Adrenal gland (tissue), 5 donors: ENCODE results near the gene TAPBPL.

Experiments used
- CTCF ChIP-seq, 6 experiments: fragments of 450-650 bp in 4 of 6; fragments of 200-600 bp in 2 of 6; sonication (generic) in 1 of 6; IDR thresholded peaks; 1 replicate in 5 of 6; 2 replicates in 1 of 6; pipeline versions ENCODE4 v1.5.1 to v1.8.0; 2016 to 2021; ENCODE audit warnings: antibody characterized with exemption in 6 of 6, mild to moderate bottlenecking in 2 of 6, moderate library complexity in 1 of 6
- POLR2A ChIP-seq, 2 donors: fragments of 450-650 bp; IDR thresholded peaks; one replicate each; pipeline ENCODE4 v1.6.1; 2017; ENCODE audit warnings: antibody characterized with exemption in 2 of 2, mild to moderate bottlenecking in 2 of 2, moderate library complexity in 1 of 2
- donor health status: DM: no; HTN: no; CAD: no.

GRCh38 chr12:6461401-6462233 lies 9.8 kb downstream of the TAPBPL start:
- TF ChIP-seq CTCF (IDR thresholded peaks at IDR 0.05) (no peak), POLR2A (IDR thresholded peaks at IDR 0.05) (no peak)
